CD4-positive, alpha-beta T cell (primary cell): ENCODE data around the gene OBP2A. TPM values are rescaled to one million over a fixed set of nuclear protein-coding genes. Genes with fewer than 3 reads are reported as not detected.
"Not testable (repeated sequence)": the region's sequence is repeated elsewhere in the genome, so short reads cannot be mapped to it uniquely, and the experiment has no call there.

Experiments
- ATAC-seq: fragments of 200-7000 bp; cut with Tn5 transposase; one replicate; pipeline ENCODE4 v1.10.0; 2022; ENCODE audit warnings: mild to moderate bottlenecking; ENCODE audit not compliant: poor library complexity
- CTCF ChIA-PET: fragments of 350-600 bp; sonication (Branson Sonifier 250); formaldehyde crosslinking; loops from one replicate; lab custom pipeline; 2021; ENCODE audit warnings: antibody characterized with exemption, inconsistent platforms; lab: Charles Lee
- POLR2A ChIA-PET: fragments of 350-600 bp; sonication (Branson Sonifier 250); formaldehyde crosslinking; loops from one replicate; lab custom pipeline; 2021; ENCODE audit warnings: antibody characterized with exemption, inconsistent platforms; lab: Charles Lee
- DNase-seq, 14 experiments: peaks; one replicate each; pipeline ENCODE4 v3.0.0-alpha.2; 2013 to 2020; ENCODE audit warnings: mixed read lengths in 2 of 14
- H3K27ac ChIP-seq, 2 donors: one replicate each; pipeline versions ENCODE4 v1.5.1 to v1.7.0; 2013; ENCODE audit warnings: low read length in 2 of 2, low read depth in 1 of 2, mild to moderate bottlenecking in 1 of 2
- H3K27me3 ChIP-seq, 2 experiments: 1 replicate in 1 of 2; 2 replicates in 1 of 2; pipeline versions ENCODE4 v1.6.1 to v1.7.0; 2013; ENCODE audit warnings: low read length in 2 of 2, control low read depth in 1 of 2, mild to moderate bottlenecking in 1 of 2, moderate library complexity in 1 of 2; ENCODE audit not compliant: insufficient read depth in 2 of 2, control insufficient read depth in 1 of 2
- H3K36me3 ChIP-seq: one replicate; pipeline ENCODE4 v1.6.1; 2013; ENCODE audit warnings: low read length, control low read depth; ENCODE audit not compliant: insufficient read depth
- H3K4me1 ChIP-seq: one replicate; pipeline ENCODE4 v1.6.1; 2013; ENCODE audit warnings: low read length, control low read depth; ENCODE audit not compliant: insufficient read depth
- H3K4me3 ChIP-seq: one replicate; pipeline ENCODE4 v1.5.1; 2013; ENCODE audit warnings: mild to moderate bottlenecking, low read length, moderate library complexity
- H3K9me3 ChIP-seq, 2 experiments: 1 replicate in 1 of 2; 2 replicates in 1 of 2; pipeline versions ENCODE4 v1.6.1 to v1.7.0; 2013; ENCODE audit warnings: low read length in 2 of 2, mild to moderate bottlenecking in 2 of 2, control low read depth in 1 of 2, moderate library complexity in 1 of 2; ENCODE audit not compliant: control insufficient read depth in 1 of 2, insufficient read depth in 1 of 2
- H3K27ac Mint-ChIP-seq: one replicate; pipeline ENCODE4 v1.8.0; 2020; ENCODE audit warnings: mixed read lengths
- H3K27me3 Mint-ChIP-seq: one replicate; pipeline ENCODE4 v1.8.0; 2021; ENCODE audit warnings: mixed read lengths
- H3K36me3 Mint-ChIP-seq: one replicate; pipeline ENCODE4 v1.8.0; 2021; ENCODE audit warnings: low read depth, mixed read lengths
- H3K4me1 Mint-ChIP-seq: one replicate; pipeline ENCODE4 v1.8.0; 2021; ENCODE audit warnings: low read depth, mixed read lengths
- H3K4me3 Mint-ChIP-seq: one replicate; pipeline ENCODE4 v1.8.0; 2020; ENCODE audit warnings: mild to moderate bottlenecking, mixed read lengths
- H3K9me3 Mint-ChIP-seq: one replicate; pipeline ENCODE4 v1.8.0; 2020; ENCODE audit warnings: mixed read lengths
- intact Hi-C, 2 experiments: fragments of 100-400 bp; cut with DNase I in 1 of 2; cut with micrococcal nuclease in 1 of 2; formaldehyde crosslinking; loops; one replicate each; pipeline versions ENCODE4 v1.15.1 to v1.9.0; 2023 to 2025; cut with DNase I, micrococcal nuclease
- total RNA-seq, 174 experiments: library from RNA in 2 of 174; stranded (reverse) in 2 of 174; gene quantifications; one replicate each; pipeline ENCODE4 v1.2.3 and lab custom pipeline; 2021 to 2026
- TF ChIP-seq, protein P1 (sequence below): fragments of 200-600 bp; IDR thresholded peaks from one replicate; pipeline ENCODE4 v1.8.0; 2022; ENCODE audit warnings: antibody characterized with exemption, mild to moderate bottlenecking

The OBP2A gene
- total RNA-seq, 2 experiments from 2014 or later = not detected

- Histone ChIP-seq H3K27me3 (no peaks in the 10 kb centered on the region), H3K4me3 (no peak overlapping the region), H3K36me3 (no peaks in the 10 kb centered on the region), H3K4me1 (no peaks in the 10 kb centered on the region), H3K27ac (no peak overlapping the region), H3K9me3 (no peaks in the 10 kb centered on the region)
- DNase-seq (no peak), ATAC-seq (no peak)
- Mint-ChIP-seq H3K27me3 (peaks cover 15% of the 10 kb centered on the region), H3K4me1 (no peaks in the 10 kb centered on the region), H3K4me3 (no peak overlapping the region), H3K9me3 (no peaks in the 10 kb centered on the region), H3K36me3 (no peaks in the 10 kb centered on the region), H3K27ac (no peak overlapping the region)
- ChIA-PET CTCF (no interaction called here), POLR2A (no interaction called here)
- intact Hi-C loops = no loop called here
- TF ChIP-seq, protein P1, sequence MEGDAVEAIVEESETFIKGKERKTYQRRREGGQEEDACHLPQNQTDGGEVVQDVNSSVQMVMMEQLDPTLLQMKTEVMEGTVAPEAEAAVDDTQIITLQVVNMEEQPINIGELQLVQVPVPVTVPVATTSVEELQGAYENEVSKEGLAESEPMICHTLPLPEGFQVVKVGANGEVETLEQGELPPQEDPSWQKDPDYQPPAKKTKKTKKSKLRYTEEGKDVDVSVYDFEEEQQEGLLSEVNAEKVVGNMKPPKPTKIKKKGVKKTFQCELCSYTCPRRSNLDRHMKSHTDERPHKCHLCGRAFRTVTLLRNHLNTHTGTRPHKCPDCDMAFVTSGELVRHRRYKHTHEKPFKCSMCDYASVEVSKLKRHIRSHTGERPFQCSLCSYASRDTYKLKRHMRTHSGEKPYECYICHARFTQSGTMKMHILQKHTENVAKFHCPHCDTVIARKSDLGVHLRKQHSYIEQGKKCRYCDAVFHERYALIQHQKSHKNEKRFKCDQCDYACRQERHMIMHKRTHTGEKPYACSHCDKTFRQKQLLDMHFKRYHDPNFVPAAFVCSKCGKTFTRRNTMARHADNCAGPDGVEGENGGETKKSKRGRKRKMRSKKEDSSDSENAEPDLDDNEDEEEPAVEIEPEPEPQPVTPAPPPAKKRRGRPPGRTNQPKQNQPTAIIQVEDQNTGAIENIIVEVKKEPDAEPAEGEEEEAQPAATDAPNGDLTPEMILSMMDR = no peak
These were observed 2.1 kb downstream of the OBP2A start for GRCh38 chr9:135547756-135548736.

- H3K4me3 ChIP-seq, H3K9me3 ChIP-seq, H3K27ac Mint-ChIP-seq, DNase-seq, H3K4me3 Mint-ChIP-seq, H3K4me1 ChIP-seq, H3K36me3 Mint-ChIP-seq, H3K4me1 Mint-ChIP-seq, H3K9me3 Mint-ChIP-seq, H3K27ac ChIP-seq, intact Hi-C loops, POLR2A ChIA-PET, ATAC-seq, H3K27me3 ChIP-seq, H3K36me3 ChIP-seq, CTCF ChIA-PET: not testable (repeated sequence)
- H3K27me3 Mint-ChIP-seq = peaks cover 13% of the 10 kb centered on the region
These were observed 3.8 kb downstream of the OBP2A start for GRCh38 chr9:135549478-135550343.

- DNase-seq (no peak), ATAC-seq (no peak)
- Histone ChIP-seq H3K36me3 (no peaks in the 10 kb centered on the region), H3K27me3 (no peaks in the 10 kb centered on the region), H3K9me3 (peaks cover 0 to 9% of the 10 kb centered on the region in 2 experiments), H3K4me3 (no peak overlapping the region), H3K27ac (no peak overlapping the region), H3K4me1 (no peaks in the 10 kb centered on the region)
- CTCF ChIA-PET = no interaction called here
- intact Hi-C loops = no loop called here
- H3K27ac Mint-ChIP-seq = no peak overlapping the region
- no peaks in the 10 kb centered on the region for H3K36me3 Mint-ChIP-seq
- H3K4me1 Mint-ChIP-seq = no peaks in the 10 kb centered on the region
- POLR2A ChIA-PET = no interaction called here
- H3K9me3 Mint-ChIP-seq = no peaks in the 10 kb centered on the region
- no peak overlapping the region for H3K4me3 Mint-ChIP-seq
- TF ChIP-seq, protein P1 = no peak
- H3K27me3 Mint-ChIP-seq = peaks cover 5% of the 10 kb centered on the region
These were observed 4.5 kb downstream of the OBP2A start for GRCh38 chr9:135550344-135550918.
